OCI-LY3 (cell line): Measurements from ENCODE around the gene RNF222.

ENCODE experiments used
- EZH2phosphoT487 ChIP-seq: fragments of 200-600 bp; shearing (Covaris generic); IDR thresholded peaks from 2 replicates; pipeline ENCODE4 v1.6.1; 2018; ENCODE audit warnings: antibody characterized with exemption, mixed run types, low read depth
- TF ChIP-seq, protein P1 (sequence below): fragments of 200-600, 300-600 bp; sonication (generic); IDR thresholded peaks from 2 replicates; pipeline ENCODE4 v1.5.1; 2014; ENCODE audit warnings: antibody characterized with exemption, low read length, low read depth

DNA sequence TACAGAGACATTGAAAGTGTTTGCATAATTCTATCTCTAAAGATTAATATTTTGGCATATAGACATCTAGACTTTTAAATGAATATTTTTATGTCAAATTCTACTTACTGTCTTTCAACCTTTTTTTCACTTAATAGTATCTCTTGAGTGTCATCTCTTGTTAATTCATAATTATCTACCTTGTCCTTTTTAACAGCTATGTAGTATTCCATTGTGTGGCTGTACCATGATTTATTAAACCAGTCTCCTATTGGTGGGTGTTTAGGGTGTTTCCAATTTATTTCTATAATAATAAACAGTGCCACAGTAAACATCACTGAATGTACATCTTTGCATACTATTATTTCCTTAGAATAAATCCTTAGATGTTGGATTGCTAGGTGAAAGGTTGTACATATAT, 16.3 kb upstream of the RNF222 start:
- TF ChIP-seq EZH2phosphoT487, result no peak
- TF ChIP-seq, protein P1, sequence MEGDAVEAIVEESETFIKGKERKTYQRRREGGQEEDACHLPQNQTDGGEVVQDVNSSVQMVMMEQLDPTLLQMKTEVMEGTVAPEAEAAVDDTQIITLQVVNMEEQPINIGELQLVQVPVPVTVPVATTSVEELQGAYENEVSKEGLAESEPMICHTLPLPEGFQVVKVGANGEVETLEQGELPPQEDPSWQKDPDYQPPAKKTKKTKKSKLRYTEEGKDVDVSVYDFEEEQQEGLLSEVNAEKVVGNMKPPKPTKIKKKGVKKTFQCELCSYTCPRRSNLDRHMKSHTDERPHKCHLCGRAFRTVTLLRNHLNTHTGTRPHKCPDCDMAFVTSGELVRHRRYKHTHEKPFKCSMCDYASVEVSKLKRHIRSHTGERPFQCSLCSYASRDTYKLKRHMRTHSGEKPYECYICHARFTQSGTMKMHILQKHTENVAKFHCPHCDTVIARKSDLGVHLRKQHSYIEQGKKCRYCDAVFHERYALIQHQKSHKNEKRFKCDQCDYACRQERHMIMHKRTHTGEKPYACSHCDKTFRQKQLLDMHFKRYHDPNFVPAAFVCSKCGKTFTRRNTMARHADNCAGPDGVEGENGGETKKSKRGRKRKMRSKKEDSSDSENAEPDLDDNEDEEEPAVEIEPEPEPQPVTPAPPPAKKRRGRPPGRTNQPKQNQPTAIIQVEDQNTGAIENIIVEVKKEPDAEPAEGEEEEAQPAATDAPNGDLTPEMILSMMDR, result no peak
